HepG2 (cell line): ENCODE measurements around the gene POLR2H. TPM values are rescaled to one million over a fixed set of nuclear protein-coding genes. Genes with fewer than 3 reads are reported as not detected.

Source experiments
- GATAD2A ChIP-seq: IDR thresholded peaks from 2 replicates; pipeline ENCODE4 v1.6.1; 2016
- NFAT5 ChIP-seq: sonication (generic); formaldehyde crosslinking; IDR thresholded peaks from 2 replicates; pipeline ENCODE4 v1.4.0; 2020; ENCODE audit warnings: missing genetic modification reagents
- NFIC ChIP-seq: IDR thresholded peaks from 2 replicates; pipeline ENCODE4 v1.6.1; 2012; ENCODE audit warnings: mild to moderate bottlenecking, low read length, inconsistent platforms
- PATZ1 ChIP-seq: sonication (generic); formaldehyde crosslinking; IDR thresholded peaks from 2 replicates; pipeline ENCODE4 v1.4.0; 2020; ENCODE audit warnings: missing genetic modification reagents
- PAX8 ChIP-seq: sonication (generic); formaldehyde crosslinking; IDR thresholded peaks from 2 replicates; pipeline ENCODE4 v1.8.0; 2022; ENCODE audit warnings: mild to moderate bottlenecking, missing genetic modification reagents, borderline replicate concordance
- PCBP2 ChIP-seq: fragments of 200-400 bp; formaldehyde crosslinking; optimal IDR thresholded peaks from 2 replicates; pipeline ENCODE3; 2018; ENCODE audit warnings: low read length, low read depth; ENCODE audit not compliant: poor library complexity, severe bottlenecking
- SETDB1 ChIP-seq: sonication (generic); formaldehyde crosslinking; IDR thresholded peaks from 2 replicates; pipeline ENCODE4 v1.5.1; 2020; ENCODE audit warnings: missing genetic modification reagents, mild to moderate bottlenecking, borderline replicate concordance
- SIN3A ChIP-seq: IDR thresholded peaks from 2 replicates; pipeline ENCODE4 v1.6.1; 2011; ENCODE audit warnings: low read depth, mild to moderate bottlenecking, control low read depth, low read length, borderline replicate concordance
- SRSF1 ChIP-seq: fragments of 200-400 bp; formaldehyde crosslinking; optimal IDR thresholded peaks from 2 replicates; pipeline ENCODE3; 2017; ENCODE audit warnings: mild to moderate bottlenecking, low read depth, low read length, moderate library complexity
- ZBTB46 ChIP-seq: sonication (generic); formaldehyde crosslinking; IDR thresholded peaks from 2 replicates; pipeline ENCODE4 v1.4.0; 2020; ENCODE audit warnings: mild to moderate bottlenecking, missing genetic modification reagents, borderline replicate concordance
- ZFP36L2 ChIP-seq: sonication (generic); formaldehyde crosslinking; IDR thresholded peaks from 2 replicates; pipeline ENCODE4 v1.4.0; 2020; ENCODE audit warnings: missing genetic modification reagents
- ZNF574 ChIP-seq: sonication (generic); formaldehyde crosslinking; IDR thresholded peaks from 2 replicates; pipeline ENCODE4 v1.4.0; 2020; ENCODE audit warnings: missing genetic modification reagents
- ZNF709 ChIP-seq: sonication (generic); formaldehyde crosslinking; IDR thresholded peaks from 2 replicates; pipeline ENCODE4 v1.5.0; 2020; ENCODE audit warnings: mild to moderate bottlenecking, missing genetic modification reagents
- ZNF800 ChIP-seq: sonication (generic); formaldehyde crosslinking; IDR thresholded peaks from 2 replicates; pipeline ENCODE4 v1.4.0; 2020; ENCODE audit warnings: missing genetic modification reagents
- polyA plus RNA-seq, 8 experiments: library from polyadenylated mRNA; depleted of rRNA in 3 of 8; stranded (reverse) in 7 of 8; unstranded in 1 of 8; fragments of >200 nt; fragmentation: Illumina TruSeq in 4 of 8; extraction: Trizol in 4 of 8; gene quantifications; 2 replicates each; pipeline versions ENCODE4 v1.2.1 to v1.2.3, GENCODE V29; 2011 to 2016; ENCODE audit warnings: low read depth in 4 of 8, missing spikeins in 1 of 8, mixed read lengths in 1 of 8; ENCODE audit not compliant: insufficient read depth in 1 of 8
- total RNA-seq, 5 experiments: library from RNA; depleted of rRNA; stranded (reverse); fragments of >200 nt; fragmentation: Illumina TruSeq; extraction: Trizol; gene quantifications; 2 replicates each; pipeline ENCODE4 v1.2.3, GENCODE V29; 2016; ENCODE audit warnings: low read depth in 1 of 5

Gene POLR2H
- total and polyA plus RNA-seq, 2 of the 13 experiments (the other 11 are each of a cell fraction or from before 2014, with no cell fraction given) = 118 to 194 TPM

- peak; percentile 33; the same call in 1 of the 2 replicates for TF ChIP-seq PATZ1 (CRISPR knock-in tag)
- no peak for TF ChIP-seq NFIC
- no peak for TF ChIP-seq PCBP2
- TF ChIP-seq SIN3A = no peak
- no peak for TF ChIP-seq ZNF574 (CRISPR knock-in tag)
- TF ChIP-seq PAX8 (CRISPR knock-in tag) = no peak
- no peak for TF ChIP-seq SRSF1
- no peak for TF ChIP-seq SETDB1 (CRISPR knock-in tag)
- TF ChIP-seq GATAD2A = peak; percentile 53; the same call in 1 of the 2 replicates
- TF ChIP-seq ZNF709 (CRISPR knock-in tag) = no peak
- TF ChIP-seq ZFP36L2 (CRISPR knock-in tag) = no peak
- no peak for TF ChIP-seq NFAT5
- TF ChIP-seq ZBTB46 (CRISPR knock-in tag) = 0 out of 2 replicates have a peak, but pooled peaks have one; percentile 45
- no peak for TF ChIP-seq ZNF800 (CRISPR knock-in tag)
These were observed 56.3 kb downstream of the POLR2H start (continued) for GRCh38 chr3:184417619-184418327.
